ENCODE measurements around the gene SLC9A3.

The SLC9A3 gene

GRCh38 chr5:427415-428087, 96.7 kb downstream of the SLC9A3 start:
- H4K20me1 ChIP-seq: no peaks in the 10 kb centered on the region
- 0 out of 2 replicates have a peak, but pooled peaks cover 3% of the 10 kb centered on the region for H3K27me3 ChIP-seq
- no peaks in the 10 kb centered on the region for H3K36me3 ChIP-seq
- no peak overlapping the region for H3K9ac ChIP-seq
- no peak for TF ChIP-seq Cebpa-rat (IDR thresholded peaks at IDR 0.05)
- no peak overlapping the region for H3K4me3 ChIP-seq
- no peak overlapping the region for H3K4me2 ChIP-seq
- H3K9me3 ChIP-seq: no peaks in the 10 kb centered on the region
- H3K27ac ChIP-seq: no peak overlapping the region
- H3K4me1 ChIP-seq: peaks cover 67% of the 10 kb centered on the region

- H3K9me3 ChIP-seq: peaks cover 1% of the 10 kb centered on the region; the same call in 1 of the 2 replicates
- H4K20me1 ChIP-seq: no peaks in the 10 kb centered on the region
- no peaks in the 10 kb centered on the region; the same call in 1 of the 2 replicates for H3K36me3 ChIP-seq
- no peak overlapping the region for H3K4me3 ChIP-seq
- no peak for TF ChIP-seq Cebpa-rat (IDR thresholded peaks at IDR 0.05)
- no peak overlapping the region for H3K4me2 ChIP-seq
- H3K27me3 ChIP-seq: 0 out of 2 replicates have a peak, but pooled peaks cover 3% of the 10 kb centered on the region
- H3K27ac ChIP-seq: no peak overlapping the region
- no peak overlapping the region for H3K9ac ChIP-seq
- H3K4me1 ChIP-seq: peaks cover 67% of the 10 kb centered on the region
These were observed 97.8 kb downstream of the SLC9A3 start for GRCh38 chr5:426392-426976.

DNA sequence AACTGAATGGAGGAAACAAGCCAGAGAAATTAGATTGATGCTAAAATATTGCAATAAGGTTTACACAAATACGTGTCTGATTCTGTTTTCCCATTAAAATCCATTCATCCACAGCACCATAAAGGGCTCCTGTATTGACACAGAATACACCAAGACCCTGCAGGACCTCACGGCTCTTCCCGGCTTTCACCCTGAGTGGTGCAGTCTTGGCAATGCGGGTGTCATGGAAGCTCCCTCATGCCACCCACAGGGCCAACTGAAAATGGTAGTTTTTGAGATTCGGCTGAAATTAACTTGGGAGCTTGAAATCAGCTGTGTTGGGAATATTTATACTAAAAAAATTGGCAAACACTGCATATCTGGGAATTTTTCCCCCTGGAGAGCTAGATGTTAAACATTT, 98.5 kb downstream of the SLC9A3 start:
- Histone ChIP-seq H3K9me3 (peaks cover 8% of the 10 kb centered on the region; the same call in 1 of the 2 replicates), H3K27ac (no peak overlapping the region), H3K4me2 (peak overlapping the region; percentile 33; the same call in 1 of the 2 replicates), H4K20me1 (no peaks in the 10 kb centered on the region), H3K4me1 (peaks cover 61% of the 10 kb centered on the region), H3K36me3 (peaks cover 4% of the 10 kb centered on the region; the same call in 1 of the 2 replicates), H3K4me3 (no peak overlapping the region), H3K9ac (no peak overlapping the region), H3K27me3 (no peaks in the 10 kb centered on the region)
- TF ChIP-seq Cebpa-rat (IDR thresholded peaks at IDR 0.05): no peak

GRCh38 chr5:424301-425110, 99.7 kb downstream of the SLC9A3 start:
- Histone ChIP-seq H3K4me2 (peak overlapping the region; percentile 66), H3K36me3 (peaks cover 4% of the 10 kb centered on the region; the same call in 1 of the 2 replicates), H3K9ac (no peak overlapping the region), H3K27ac (peak overlapping the region; percentile 60), H3K4me1 (peaks cover 52% of the 10 kb centered on the region), H3K9me3 (peaks cover 8% of the 10 kb centered on the region; the same call in 1 of the 2 replicates), H4K20me1 (no peaks in the 10 kb centered on the region), H3K27me3 (no peaks in the 10 kb centered on the region), H3K4me3 (no peak overlapping the region)
- no peak for TF ChIP-seq Cebpa-rat (IDR thresholded peaks at IDR 0.05)

GRCh38 chr5:423626-424261, 100.5 kb downstream of the SLC9A3 start:
- no peak for TF ChIP-seq Cebpa-rat (IDR thresholded peaks at IDR 0.05)
- Histone ChIP-seq H3K4me1 (peaks cover 58% of the 10 kb centered on the region), H3K9me3 (peaks cover 8% of the 10 kb centered on the region; the same call in 1 of the 2 replicates), H3K36me3 (peaks cover 4% of the 10 kb centered on the region; the same call in 1 of the 2 replicates), H3K4me2 (peak overlapping the region; percentile 66), H3K9ac (no peak overlapping the region), H3K4me3 (no peak overlapping the region), H3K27ac (no peak overlapping the region), H3K27me3 (no peaks in the 10 kb centered on the region), H4K20me1 (no peaks in the 10 kb centered on the region)

- no peak overlapping the region for H3K27ac ChIP-seq
- peaks cover 61% of the 10 kb centered on the region for H3K4me1 ChIP-seq
- H3K27me3 ChIP-seq: no peaks in the 10 kb centered on the region
- H3K9ac ChIP-seq: no peak overlapping the region
- peaks cover 4% of the 10 kb centered on the region; the same call in 1 of the 2 replicates for H3K36me3 ChIP-seq
- no peak for TF ChIP-seq Cebpa-rat (IDR thresholded peaks at IDR 0.05)
- peaks cover 8% of the 10 kb centered on the region; the same call in 1 of the 2 replicates for H3K9me3 ChIP-seq
- H3K4me3 ChIP-seq: no peak overlapping the region
- no peaks in the 10 kb centered on the region for H4K20me1 ChIP-seq
- peak overlapping the region; percentile 66 for H3K4me2 ChIP-seq
These were observed 101.0 kb downstream of the SLC9A3 start for GRCh38 chr5:423233-423565.

- H3K27me3 ChIP-seq: no peaks in the 10 kb centered on the region
- H3K4me3 ChIP-seq: no peak overlapping the region
- H3K9ac ChIP-seq: no peak overlapping the region
- peaks cover 4% of the 10 kb centered on the region; the same call in 1 of the 2 replicates for H3K36me3 ChIP-seq
- peaks cover 61% of the 10 kb centered on the region for H3K4me1 ChIP-seq
- H4K20me1 ChIP-seq: no peaks in the 10 kb centered on the region
- peak overlapping the region; percentile 66 for H3K4me2 ChIP-seq
- TF ChIP-seq Cebpa-rat (IDR thresholded peaks at IDR 0.05): no peak
- H3K27ac ChIP-seq: 0 out of 2 replicates have a peak overlapping the region, but pooled peaks have one; percentile 19
- peaks cover 8% of the 10 kb centered on the region; the same call in 1 of the 2 replicates for H3K9me3 ChIP-seq
These were observed 101.7 kb downstream of the SLC9A3 start for GRCh38 chr5:422323-423232.

DNA sequence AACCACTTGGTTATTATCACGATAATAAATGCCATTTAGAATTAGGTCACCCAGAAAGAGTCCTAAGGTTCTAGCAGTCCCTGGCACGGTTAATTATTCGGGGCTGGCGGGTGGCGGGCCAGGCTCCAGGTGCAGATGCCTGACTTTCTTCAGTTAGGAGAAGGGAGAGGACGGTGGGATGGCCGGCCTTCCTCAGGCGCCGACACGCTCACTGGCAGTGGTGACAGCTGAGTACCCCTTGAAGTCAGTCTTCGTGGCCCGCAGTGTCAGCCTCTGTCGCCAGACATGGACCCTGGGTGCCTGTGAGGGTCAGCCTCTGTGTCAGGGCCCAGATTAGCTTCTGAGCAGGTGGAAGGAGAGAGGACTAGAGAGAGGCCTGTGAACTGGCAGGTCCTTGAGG, 102.3 kb downstream of the SLC9A3 start:
- Histone ChIP-seq H3K4me1 (peaks cover 62% of the 10 kb centered on the region), H3K9ac (no peak overlapping the region), H3K27me3 (no peaks in the 10 kb centered on the region), H3K4me2 (peak overlapping the region; percentile 66), H4K20me1 (no peaks in the 10 kb centered on the region), H3K27ac (no peak overlapping the region), H3K4me3 (no peak overlapping the region), H3K36me3 (peaks cover 4% of the 10 kb centered on the region; the same call in 1 of the 2 replicates), H3K9me3 (peaks cover 8% of the 10 kb centered on the region; the same call in 1 of the 2 replicates)
- TF ChIP-seq Cebpa-rat (IDR thresholded peaks at IDR 0.05): no peak

Measured in BLaER1 (cell line).